HFF-Myc (cell line): Measurements from ENCODE around the gene SLITRK6.

Source experiments
- DNase-seq: peaks from one replicate; pipeline ENCODE4 v3.0.0-alpha.2; 2011; ENCODE audit warnings: low read depth; ENCODE audit errors: extremely low read depth
- H3K4me3 ChIP-seq: replicated peaks from 2 replicates; pipeline ENCODE4 v1.5.1; 2011; ENCODE audit warnings: low read depth, mild to moderate bottlenecking, control low read depth, low read length
- TF ChIP-seq, protein P1 (sequence below): IDR thresholded peaks from 2 replicates; pipeline ENCODE4 v1.5.1; 2012; ENCODE audit warnings: mild to moderate bottlenecking, low read depth, low read length, control low read depth; ENCODE audit errors: missing control alignments

SLITRK6 gene

DNA sequence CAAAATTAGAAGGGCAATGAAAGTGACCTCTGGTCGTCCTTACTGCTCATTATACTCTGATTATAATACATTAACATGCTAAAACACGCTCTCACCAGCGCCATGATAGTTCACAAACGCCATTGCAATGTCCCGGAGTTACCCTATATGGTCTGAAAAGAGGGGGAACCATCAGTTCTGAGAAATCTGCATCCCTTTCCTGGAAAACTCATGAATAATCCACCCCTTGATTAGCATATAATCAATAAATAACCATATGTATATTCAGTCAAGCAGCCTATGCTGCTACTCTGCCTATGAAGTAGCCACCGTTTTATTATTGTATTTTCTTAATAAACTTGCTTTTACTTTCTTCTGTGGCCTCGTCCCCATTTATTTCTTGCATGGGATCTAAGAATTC, 24.6 kb upstream of the SLITRK6 start:
- no peak for DNase-seq
- TF ChIP-seq, protein P1, sequence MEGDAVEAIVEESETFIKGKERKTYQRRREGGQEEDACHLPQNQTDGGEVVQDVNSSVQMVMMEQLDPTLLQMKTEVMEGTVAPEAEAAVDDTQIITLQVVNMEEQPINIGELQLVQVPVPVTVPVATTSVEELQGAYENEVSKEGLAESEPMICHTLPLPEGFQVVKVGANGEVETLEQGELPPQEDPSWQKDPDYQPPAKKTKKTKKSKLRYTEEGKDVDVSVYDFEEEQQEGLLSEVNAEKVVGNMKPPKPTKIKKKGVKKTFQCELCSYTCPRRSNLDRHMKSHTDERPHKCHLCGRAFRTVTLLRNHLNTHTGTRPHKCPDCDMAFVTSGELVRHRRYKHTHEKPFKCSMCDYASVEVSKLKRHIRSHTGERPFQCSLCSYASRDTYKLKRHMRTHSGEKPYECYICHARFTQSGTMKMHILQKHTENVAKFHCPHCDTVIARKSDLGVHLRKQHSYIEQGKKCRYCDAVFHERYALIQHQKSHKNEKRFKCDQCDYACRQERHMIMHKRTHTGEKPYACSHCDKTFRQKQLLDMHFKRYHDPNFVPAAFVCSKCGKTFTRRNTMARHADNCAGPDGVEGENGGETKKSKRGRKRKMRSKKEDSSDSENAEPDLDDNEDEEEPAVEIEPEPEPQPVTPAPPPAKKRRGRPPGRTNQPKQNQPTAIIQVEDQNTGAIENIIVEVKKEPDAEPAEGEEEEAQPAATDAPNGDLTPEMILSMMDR, result no peak
- H3K4me3 ChIP-seq, result no peak overlapping the region

DNA sequence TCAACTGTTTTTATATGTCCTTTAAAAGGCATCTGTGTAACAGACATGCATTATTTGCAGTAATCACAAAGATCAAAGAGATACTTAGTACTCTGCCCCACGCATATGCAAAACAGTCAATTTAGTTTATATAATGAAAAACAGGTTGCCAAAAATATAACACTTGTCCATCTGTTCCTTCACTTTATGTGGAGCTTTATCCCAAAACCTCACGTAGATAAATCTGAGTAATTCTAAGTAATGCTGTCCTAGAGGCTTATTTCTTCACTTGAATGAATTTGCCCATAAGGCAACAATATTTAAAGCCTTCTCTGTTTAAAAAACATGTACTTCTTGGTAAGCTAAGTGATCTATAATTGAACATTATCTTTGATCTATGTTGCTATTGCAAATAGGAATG, 20.3 kb upstream of the SLITRK6 start:
- no peak for DNase-seq
- no peak overlapping the region for H3K4me3 ChIP-seq
- TF ChIP-seq, protein P1, result no peak

DNA sequence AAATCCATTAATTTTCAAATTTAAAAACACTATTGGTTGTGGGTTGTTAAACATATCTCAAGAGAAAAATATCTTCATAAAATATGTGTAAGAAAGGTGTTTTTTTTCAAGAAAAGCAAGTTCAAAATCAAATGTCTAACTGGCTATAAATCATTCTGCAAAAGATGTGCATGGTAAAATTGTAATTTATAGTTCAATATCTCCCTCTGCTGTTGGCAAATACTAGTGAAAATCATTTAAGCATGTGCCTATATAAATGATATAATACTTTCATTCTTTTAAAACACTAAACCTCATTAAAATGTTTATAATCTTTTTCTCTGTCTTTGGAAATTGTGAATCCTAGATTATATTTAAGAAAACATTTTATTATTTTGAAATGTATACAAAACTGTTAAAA, 17.2 kb upstream of the SLITRK6 start:
- TF ChIP-seq, protein P1, result no peak
- no peak for DNase-seq
- no peak overlapping the region for H3K4me3 ChIP-seq

DNA sequence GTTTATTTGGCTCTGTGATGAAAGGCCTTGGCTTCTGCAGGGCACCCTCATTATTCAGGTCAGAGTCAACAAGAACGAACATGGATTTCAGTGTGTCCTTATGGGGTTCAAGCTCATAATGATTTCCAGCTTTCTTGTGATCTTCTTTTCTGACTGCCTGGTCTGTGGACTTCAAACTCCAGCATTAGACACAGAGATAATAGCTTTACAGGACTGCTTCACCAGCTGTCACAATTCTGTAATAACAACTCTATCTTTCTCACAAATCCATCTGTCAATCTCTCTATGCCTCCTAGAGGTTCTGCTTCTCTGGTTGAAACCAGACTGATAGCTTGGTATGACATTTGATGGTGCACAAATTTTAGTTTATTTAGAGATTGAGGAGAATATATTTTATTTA, 13.1 kb upstream of the SLITRK6 start:
- DNase-seq, result no peak
- H3K4me3 ChIP-seq, result no peak overlapping the region
- TF ChIP-seq, protein P1, result no peak

DNA sequence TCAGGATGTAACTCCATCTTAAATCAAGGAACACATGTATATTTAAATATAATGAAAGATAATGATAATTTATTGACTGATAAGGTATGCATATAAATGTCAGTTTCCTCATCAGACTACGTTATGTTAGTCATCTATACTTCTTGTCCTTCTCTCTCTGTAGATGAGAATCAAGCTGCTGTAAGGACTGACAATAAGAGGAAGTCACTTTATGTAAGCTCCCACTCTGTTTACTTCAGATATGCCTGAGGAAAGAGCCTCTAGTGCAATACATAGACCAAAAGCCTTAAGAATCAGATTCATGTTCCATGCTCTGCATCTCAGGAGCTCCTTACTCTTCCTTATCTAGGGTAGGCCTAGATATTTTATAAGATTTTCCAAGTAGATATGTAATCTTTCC, 9.6 kb upstream of the SLITRK6 start:
- DNase-seq, result no peak
- TF ChIP-seq, protein P1, result no peak
- H3K4me3 ChIP-seq, result no peak overlapping the region

DNA sequence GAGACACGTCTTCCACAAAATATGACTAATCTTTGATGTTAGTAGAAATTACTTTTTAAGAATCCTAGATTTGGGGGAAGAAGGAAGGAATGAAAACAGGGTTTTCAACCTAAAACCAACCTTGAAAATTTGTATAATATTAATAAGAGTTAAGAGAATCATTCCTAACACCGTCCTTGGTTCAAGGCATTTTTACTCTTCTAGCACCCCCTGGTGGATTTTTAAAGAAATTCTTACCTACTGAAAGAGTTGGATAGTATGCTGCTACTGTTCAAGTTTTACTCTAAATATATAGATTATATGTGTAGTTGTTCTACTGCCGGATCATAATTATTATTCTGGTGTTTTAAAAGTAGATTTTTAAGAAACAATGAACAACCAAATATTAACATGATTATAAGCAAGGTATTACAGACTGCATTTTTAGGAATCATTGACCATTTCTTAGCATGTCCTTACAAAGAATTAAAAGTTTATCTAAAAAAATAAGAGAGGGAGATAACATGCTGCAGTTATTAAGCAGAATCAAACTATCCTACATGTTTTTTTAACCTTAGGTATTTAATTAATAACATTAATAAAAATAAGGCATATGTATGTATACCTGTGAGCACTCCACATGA, 7.4 kb upstream of the SLITRK6 start:
- TF ChIP-seq, protein P1, result peak; percentile 24
- no peak for DNase-seq
- no peak overlapping the region for H3K4me3 ChIP-seq

DNA sequence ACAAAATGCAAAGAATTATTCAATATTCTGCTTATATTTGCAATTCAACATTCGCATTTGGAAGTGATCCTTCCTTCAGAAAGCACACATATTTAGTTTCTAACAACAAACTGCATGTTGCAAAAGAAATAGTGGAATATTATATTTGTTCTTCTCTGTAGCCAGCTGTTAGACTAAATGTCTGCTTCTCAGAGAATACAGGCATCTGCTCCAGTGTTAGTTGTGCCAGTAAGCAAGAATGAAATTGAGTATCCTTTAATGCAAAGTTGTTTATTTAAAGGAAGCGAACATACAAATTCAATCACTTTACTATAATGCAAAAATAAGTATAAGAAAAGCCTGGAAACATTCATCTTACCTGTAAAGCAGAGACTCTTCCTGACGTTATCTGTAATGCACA, 663 bp downstream of the SLITRK6 start:
- H3K4me3 ChIP-seq, result peak overlapping the region; percentile 43
- TF ChIP-seq, protein P1, result no peak
- no peak for DNase-seq
